Left ventricle myocardium inferior (tissue), 1 donor: Measurements from ENCODE around the gene PLA2G2F. TPM values are rescaled to one million over a fixed set of nuclear protein-coding genes. Genes with fewer than 3 reads are reported as not detected.

Experiments
- DNase-seq: peaks from one replicate; pipeline ENCODE4 v3.0.0-alpha.2; 2020
- H3K27ac ChIP-seq: fragments of 200-600 bp; replicated peaks from 2 replicates; pipeline ENCODE4 v1.8.0; 2021
- H3K27me3 ChIP-seq: fragments of 200-600 bp; 2 replicates; pipeline ENCODE4 v1.8.0; 2021; ENCODE audit warnings: low read depth
- H3K36me3 ChIP-seq: fragments of 200-600 bp; 2 replicates; pipeline ENCODE4 v1.8.0; 2021
- H3K4me1 ChIP-seq: fragments of 200-600 bp; 2 replicates; pipeline ENCODE4 v1.8.0; 2021
- H3K4me3 ChIP-seq: fragments of 200-600 bp; 2 replicates; pipeline ENCODE4 v1.8.0; 2021; ENCODE audit warnings: mild to moderate bottlenecking, moderate library complexity
- H3K9me3 ChIP-seq: fragments of 200-600 bp; replicated peaks from 2 replicates; pipeline ENCODE4 v1.8.0; 2021
- CTCF ChIP-seq: fragments of 200-600 bp; IDR thresholded peaks from 2 replicates; pipeline ENCODE4 v1.8.0; 2021; ENCODE audit warnings: antibody characterized with exemption, mild to moderate bottlenecking, borderline replicate concordance
- intact Hi-C: fragments of 100-400 bp; cut with micrococcal nuclease; formaldehyde crosslinking; loops from one replicate; pipeline ENCODE4 v1.11.0; 2022
- total RNA-seq: library from RNA; stranded (reverse); fragmentation: NEBNext Ultra II Directional; extraction: Animal tissue kit (Norgen Biotek cat#: 25700); gene quantifications from one replicate; pipeline ENCODE4 v1.2.1, GENCODE V29; 2021
- donor health status: DM: no; HTN: yes; CAD: no; lungs with severe emphysema.

Gene PLA2G2F
- total RNA-seq, 1 donor from 2014 or later = not detected

GRCh38 chr1:20174937-20175666 lies 36.0 kb downstream of the PLA2G2F start:
- no peak for DNase-seq
- TF ChIP-seq CTCF = no peak
- H3K36me3 ChIP-seq = no peaks in the 10 kb centered on the region
- H3K27ac ChIP-seq = no peak overlapping the region
- no peak overlapping the region for H3K4me3 ChIP-seq
- peaks cover 6% of the 10 kb centered on the region for H3K27me3 ChIP-seq
- intact Hi-C loops = no loop called here
- no peaks in the 10 kb centered on the region for H3K4me1 ChIP-seq
- H3K9me3 ChIP-seq = no peaks in the 10 kb centered on the region

- Histone ChIP-seq H3K36me3 (no peaks in the 10 kb centered on the region), H3K4me3 (no peak overlapping the region), H3K27me3 (peaks cover 13% of the 10 kb centered on the region), H3K4me1 (no peaks in the 10 kb centered on the region), H3K9me3 (no peaks in the 10 kb centered on the region), H3K27ac (no peak overlapping the region)
- DNase-seq = no peak
- intact Hi-C loops = no loop called here
- TF ChIP-seq CTCF = no peak
These were observed 39.7 kb downstream of the PLA2G2F start for GRCh38 chr1:20178634-20179370.

- Histone ChIP-seq H3K27ac (no peak overlapping the region), H3K27me3 (peaks cover 13% of the 10 kb centered on the region), H3K4me1 (no peaks in the 10 kb centered on the region), H3K36me3 (no peaks in the 10 kb centered on the region), H3K9me3 (no peaks in the 10 kb centered on the region), H3K4me3 (no peak overlapping the region)
- TF ChIP-seq CTCF = no peak
- DNase-seq = no peak
- intact Hi-C loops = no loop called here
These were observed 40.4 kb downstream of the PLA2G2F start for GRCh38 chr1:20179371-20180128.

GRCh38 chr1:20180129-20180843 lies 41.2 kb downstream of the PLA2G2F start:
- no peak overlapping the region for H3K4me3 ChIP-seq
- no peak for TF ChIP-seq CTCF
- H3K4me1 ChIP-seq = peaks cover under 1% of the 10 kb centered on the region
- no peaks in the 10 kb centered on the region for H3K36me3 ChIP-seq
- H3K9me3 ChIP-seq = no peaks in the 10 kb centered on the region
- intact Hi-C loops = no loop called here
- H3K27ac ChIP-seq = no peak overlapping the region
- peaks cover 13% of the 10 kb centered on the region for H3K27me3 ChIP-seq
- DNase-seq = no peak

- intact Hi-C loops = no loop called here
- no peak overlapping the region for H3K27ac ChIP-seq
- H3K4me1 ChIP-seq = peaks cover 6% of the 10 kb centered on the region
These were observed 41.7 kb downstream of the PLA2G2F start for GRCh38 chr1:20180844-20181207.

More at GRCh38 chr1:20180844-20181207, 41.7 kb downstream of the PLA2G2F start:
- H3K27me3 ChIP-seq = peaks cover 19% of the 10 kb centered on the region
- no peak for TF ChIP-seq CTCF
- H3K9me3 ChIP-seq = no peaks in the 10 kb centered on the region
- no peak overlapping the region for H3K4me3 ChIP-seq
- H3K36me3 ChIP-seq = no peaks in the 10 kb centered on the region
- no peak for DNase-seq
